Caco-2 (cell line): ENCODE data around the gene AKAP5. TPM values are rescaled to one million over a fixed set of nuclear protein-coding genes. Genes with fewer than 3 reads are reported as not detected.

Experiments used
- BruUV-seq: library from RNA; stranded (reverse); fragments of 400-500 nt; replicated peaks from 2 replicates; lab custom pipeline; 2021; lab: Mats Ljungman, UMichigan
- CTCF ChIA-PET: fragments of 300-600 bp; sonication (Branson Sonifier 250); formaldehyde crosslinking; loops from one replicate; lab custom pipeline; 2022; ENCODE audit warnings: antibody characterized with exemption; lab: Charles Lee
- POLR2A ChIA-PET: fragments of 300-600 bp; sonication (Branson Sonifier 250); formaldehyde crosslinking; loops from one replicate; lab custom pipeline; 2022; ENCODE audit warnings: antibody characterized with exemption; lab: Charles Lee
- DNase-seq, 2 experiments: peaks; one replicate each; pipeline versions ENCODE4 v3.0.0 to v3.0.0-alpha.2; 2020 to 2022
- H3K27me3 ChIP-seq: replicated peaks from 2 replicates; pipeline ENCODE4 v1.6.0; 2011; ENCODE audit warnings: low read length; ENCODE audit not compliant: control insufficient read depth, insufficient read depth
- H3K36me3 ChIP-seq: 2 replicates; pipeline ENCODE4 v1.5.1; 2011; ENCODE audit warnings: low read length; ENCODE audit not compliant: control insufficient read depth, insufficient read depth
- H3K4me1 ChIP-seq: fragments of 250-450 bp; sonication (Bioruptor Pico); 2 replicates; pipeline ENCODE4 v1.5.1; 2020; ENCODE audit warnings: mild to moderate bottlenecking
- H3K4me3 ChIP-seq: 2 replicates; pipeline ENCODE4 v1.5.1; 2011; ENCODE audit warnings: low read depth, mild to moderate bottlenecking, control low read depth, low read length
- H3K9me3 ChIP-seq: fragments of 250-450 bp; sonication (Bioruptor Pico); 2 replicates; pipeline ENCODE4 v1.5.1; 2020; ENCODE audit warnings: mild to moderate bottlenecking, moderate library complexity
- H3K27ac Mint-ChIP-seq: one replicate; pipeline ENCODE4 v1.8.0; 2022; ENCODE audit warnings: mixed read lengths; ENCODE audit not compliant: unreplicated experiment
- H3K27me3 Mint-ChIP-seq: one replicate; pipeline ENCODE4 v1.8.0; 2022; ENCODE audit warnings: mixed read lengths; ENCODE audit not compliant: insufficient read depth, unreplicated experiment
- H3K36me3 Mint-ChIP-seq: one replicate; pipeline ENCODE4 v1.8.0; 2022; ENCODE audit warnings: mild to moderate bottlenecking, mixed read lengths; ENCODE audit not compliant: insufficient read depth, unreplicated experiment
- H3K4me1 Mint-ChIP-seq: one replicate; pipeline ENCODE4 v1.8.0; 2022; ENCODE audit warnings: low read depth, mixed read lengths; ENCODE audit not compliant: unreplicated experiment
- H3K4me3 Mint-ChIP-seq: one replicate; pipeline ENCODE4 v1.8.0; 2022; ENCODE audit warnings: mild to moderate bottlenecking, moderate library complexity, mixed read lengths; ENCODE audit not compliant: unreplicated experiment
- H3K9me3 Mint-ChIP-seq: one replicate; pipeline ENCODE4 v1.8.0; 2022; ENCODE audit warnings: mixed read lengths; ENCODE audit not compliant: unreplicated experiment
- intact Hi-C: fragments of 100-400 bp; cut with micrococcal nuclease; formaldehyde crosslinking; loops from one replicate; pipeline ENCODE4 v1.10.0; 2022; ENCODE audit not compliant: unreplicated experiment
- total RNA-seq: library from RNA; stranded (reverse); gene quantifications from 2 replicates; pipeline ENCODE4 v1.2.3, GENCODE V29; 2022
- TF ChIP-seq, protein P1 (sequence below), 2 experiments: fragments of 200-600 bp in 1 of 2; IDR thresholded peaks; 1 replicate in 1 of 2; 2 replicates in 1 of 2; pipeline versions ENCODE4 v1.5.1 to v1.8.0; 2011 to 2022; ENCODE audit warnings: antibody characterized with exemption in 1 of 2, control low read depth in 1 of 2, inconsistent platforms in 1 of 2, low read depth in 1 of 2, low read length in 1 of 2, mild to moderate bottlenecking in 1 of 2, moderate library complexity in 1 of 2; ENCODE audit not compliant: insufficient read depth in 1 of 2, severe bottlenecking in 1 of 2, unreplicated experiment in 1 of 2

The AKAP5 gene
- total RNA-seq, 1 experiment from 2014 or later: 15.0 TPM

DNA sequence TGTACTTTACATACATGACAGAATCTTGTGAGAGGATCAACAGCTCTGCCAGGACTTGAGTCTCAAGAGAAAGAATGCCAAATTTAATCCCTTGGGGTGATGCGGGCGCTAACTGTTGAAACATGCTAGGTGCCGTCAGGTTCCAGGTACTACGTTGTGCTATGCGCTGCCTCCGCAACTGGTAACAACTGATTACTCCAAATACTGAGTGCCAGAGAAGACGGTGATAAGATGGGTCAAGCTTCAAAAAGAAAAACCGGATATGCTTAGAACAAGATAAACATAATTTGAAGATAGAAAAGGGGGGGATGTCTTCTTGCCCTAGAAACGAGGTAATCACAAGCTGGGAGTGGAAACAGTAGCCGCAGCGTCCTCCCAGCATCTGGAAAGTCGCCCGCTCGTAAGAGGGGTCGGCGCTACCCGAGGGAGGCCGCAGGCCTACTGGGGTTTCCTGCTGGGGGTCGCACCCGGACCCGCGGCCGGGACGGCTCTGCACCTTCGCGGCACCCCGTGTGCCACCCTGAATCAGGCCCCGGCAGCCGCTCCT lies 37.7 kb downstream of the AKAP5 start:
- H3K9me3 ChIP-seq: no peaks in the 10 kb centered on the region
- CTCF ChIA-PET: interaction anchor here (0.6 kb wide), 1 partner anchor 467 kb away, joined by 4 read pairs; no protein-coding TSS in a partner anchor
- Mint-ChIP-seq H3K27me3 (no peaks in the 10 kb centered on the region), H3K36me3 (peaks cover 43% of the 10 kb centered on the region), H3K9me3 (no peaks in the 10 kb centered on the region), H3K4me1 (peaks cover 11% of the 10 kb centered on the region), H3K4me3 (peak overlapping the region; percentile 78), H3K27ac (peak overlapping the region; percentile 81)
- no peaks in the 10 kb centered on the region for H3K36me3 ChIP-seq
- intact Hi-C loops: loop anchor here (1.0 to 10.0 kb wide), 4 partner anchors 38 to 392 kb away; partner anchors contain the start of genes AKAP5 and MTHFD1
- no TSS peak for BruUV-seq
- POLR2A ChIA-PET: interaction anchor here (0.6 to 1.0 kb wide), 3 partner anchors 40 to 115 kb away, joined by 4 to 10 read pairs (median 4); no protein-coding TSS in a partner anchor
- TF ChIP-seq, protein P1, sequence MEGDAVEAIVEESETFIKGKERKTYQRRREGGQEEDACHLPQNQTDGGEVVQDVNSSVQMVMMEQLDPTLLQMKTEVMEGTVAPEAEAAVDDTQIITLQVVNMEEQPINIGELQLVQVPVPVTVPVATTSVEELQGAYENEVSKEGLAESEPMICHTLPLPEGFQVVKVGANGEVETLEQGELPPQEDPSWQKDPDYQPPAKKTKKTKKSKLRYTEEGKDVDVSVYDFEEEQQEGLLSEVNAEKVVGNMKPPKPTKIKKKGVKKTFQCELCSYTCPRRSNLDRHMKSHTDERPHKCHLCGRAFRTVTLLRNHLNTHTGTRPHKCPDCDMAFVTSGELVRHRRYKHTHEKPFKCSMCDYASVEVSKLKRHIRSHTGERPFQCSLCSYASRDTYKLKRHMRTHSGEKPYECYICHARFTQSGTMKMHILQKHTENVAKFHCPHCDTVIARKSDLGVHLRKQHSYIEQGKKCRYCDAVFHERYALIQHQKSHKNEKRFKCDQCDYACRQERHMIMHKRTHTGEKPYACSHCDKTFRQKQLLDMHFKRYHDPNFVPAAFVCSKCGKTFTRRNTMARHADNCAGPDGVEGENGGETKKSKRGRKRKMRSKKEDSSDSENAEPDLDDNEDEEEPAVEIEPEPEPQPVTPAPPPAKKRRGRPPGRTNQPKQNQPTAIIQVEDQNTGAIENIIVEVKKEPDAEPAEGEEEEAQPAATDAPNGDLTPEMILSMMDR (IDR thresholded peaks at IDR 0.05; ENCODE audit: insufficient read depth in 1 of 2, low read depth in 1 of 2, low read length in 1 of 2, severe bottlenecking in 1 of 2, unreplicated experiment in 1 of 2): no peak
- peaks cover 25% of the 10 kb centered on the region for H3K4me1 ChIP-seq
- no peaks in the 10 kb centered on the region for H3K27me3 ChIP-seq
- peak overlapping the region; percentile 97 for H3K4me3 ChIP-seq
- DNase-seq: peak in 1 of 2 experiments; percentile 24

DNA sequence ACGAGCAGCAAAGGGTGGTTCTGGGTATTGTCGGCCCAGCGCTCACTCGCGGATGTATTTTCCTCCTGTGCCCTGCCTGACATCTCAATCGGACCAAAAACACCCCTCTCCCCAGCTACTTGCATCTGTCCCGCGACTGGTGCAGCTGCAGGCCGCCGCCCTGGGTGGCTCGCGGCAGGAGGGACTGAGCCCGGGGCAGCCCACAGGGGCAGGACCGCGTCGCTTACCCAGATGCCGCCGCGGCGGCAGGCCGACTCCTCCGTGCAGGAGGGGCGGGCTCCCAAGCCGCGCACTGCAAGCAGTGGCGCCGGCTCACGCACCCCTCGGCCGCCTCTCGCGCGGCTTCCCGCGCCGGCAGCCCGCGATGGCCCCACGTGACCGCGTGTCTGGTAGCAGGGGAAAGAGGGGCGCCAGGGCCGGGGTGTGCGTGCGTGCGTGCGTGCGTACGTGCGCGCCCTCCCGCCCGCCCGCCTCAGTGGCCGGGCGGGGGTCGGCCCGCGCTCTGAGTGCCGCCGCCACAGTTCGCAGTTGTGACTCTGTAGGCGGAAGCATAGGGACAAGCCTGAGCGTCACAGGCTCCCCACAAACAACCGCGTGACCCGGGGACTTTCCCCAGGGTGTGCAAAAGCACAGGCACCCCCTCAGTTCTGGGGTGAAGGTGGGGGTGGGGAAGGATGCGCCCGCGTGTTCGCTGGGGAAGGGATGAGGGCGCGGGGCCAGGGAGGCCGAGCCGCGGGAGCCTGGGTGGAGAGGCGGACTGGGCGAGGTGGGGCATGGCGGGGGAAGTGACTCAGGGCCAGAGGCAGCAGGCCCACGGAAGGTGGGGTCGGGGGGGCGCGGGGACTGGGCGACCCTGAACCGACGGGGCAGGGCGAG lies 38.4 kb downstream of the AKAP5 start, which contains the start of gene ZBTB25:
Gene ZBTB25, minus strand, starts transcription at position 405 of the 876 bp plus-strand sequence. CDS start 13,305 bp downstream, outside the sequence.
- H3K36me3 Mint-ChIP-seq: peaks cover 43% of the 10 kb centered on the region
- no TSS peak for BruUV-seq
- intact Hi-C loops: loop anchor here (1.0 to 10.0 kb wide), 5 partner anchors 38 to 391 kb away; partner anchors contain the start of genes AKAP5, MTHFD1 and PLEKHG3
- peaks cover 29% of the 10 kb centered on the region for H3K4me1 ChIP-seq
- ChIA-PET CTCF (interaction anchor here (0.6 to 0.7 kb wide), 4 partner anchors 37 to 928 kb away, joined by 4 to 5 read pairs (median 4); partner anchors contain the start of gene HSPA2), POLR2A (interaction anchor here (0.6 to 1.7 kb wide), 11 partner anchors 18 to 862 kb away, joined by 3 to 14 read pairs (median 6); partner anchors contain the start of genes MTHFD1, PLEKHG3 and WDR89)
- peak; percentile 93 to 95 for DNase-seq
- no peaks in the 10 kb centered on the region for H3K27me3 Mint-ChIP-seq
- H3K4me1 Mint-ChIP-seq: peaks cover 16% of the 10 kb centered on the region
- no peaks in the 10 kb centered on the region for H3K9me3 Mint-ChIP-seq
- no peaks in the 10 kb centered on the region for H3K27me3 ChIP-seq
- peak within 1 kb of the TSS; percentile 78 for H3K4me3 Mint-ChIP-seq
- no peaks in the 10 kb centered on the region for H3K9me3 ChIP-seq
- peak within 1 kb of the TSS; percentile 97 for H3K4me3 ChIP-seq
- TF ChIP-seq, protein P1 (IDR thresholded peaks at IDR 0.05; ENCODE audit: insufficient read depth in 1 of 2, low read depth in 1 of 2, low read length in 1 of 2, severe bottlenecking in 1 of 2, unreplicated experiment in 1 of 2): no peak
- H3K27ac Mint-ChIP-seq: peak within 1 kb of the TSS; percentile 81
- no peaks in the 10 kb centered on the region for H3K36me3 ChIP-seq
